Measurements from ENCODE around the gene MIPOL1. TPM values are rescaled to one million over a fixed set of nuclear protein-coding genes. Genes with fewer than 3 reads are reported as not detected.

MIPOL1 gene
- total RNA-seq, 1 donor from 2014 or later, result 8.9 TPM

- Histone ChIP-seq H3K9me3 (replicated peaks) (no peaks in the 10 kb centered on the region), H3K27me3 (ENCODE audit: low read depth) (no peaks in the 10 kb centered on the region), H3K27ac (replicated peaks) (no peak overlapping the region), H3K4me1 (no peaks in the 10 kb centered on the region), H3K4me3 (no peak overlapping the region), H3K36me3 (no peaks in the 10 kb centered on the region)
- no peak for TF ChIP-seq CTCF (IDR thresholded peaks at IDR 0.05; ENCODE audit: borderline replicate concordance)
- intact Hi-C loops (cut with micrococcal nuclease), result no loop called here
- DNase-seq, result no peak
Measured at GRCh38 chr14:37253905-37254304, 56.2 kb downstream of the MIPOL1 start.

GRCh38 chr14:37254411-37254947 is 56.7 kb downstream of the MIPOL1 start:
- Histone ChIP-seq H3K27ac (replicated peaks) (no peak overlapping the region), H3K4me3 (no peak overlapping the region), H3K27me3 (ENCODE audit: low read depth) (no peaks in the 10 kb centered on the region), H3K36me3 (no peaks in the 10 kb centered on the region), H3K4me1 (no peaks in the 10 kb centered on the region), H3K9me3 (replicated peaks) (no peaks in the 10 kb centered on the region)
- intact Hi-C loops (cut with micrococcal nuclease), result no loop called here
- no peak for TF ChIP-seq CTCF (IDR thresholded peaks at IDR 0.05; ENCODE audit: borderline replicate concordance)
- no peak for DNase-seq

- DNase-seq, result no peak
- Histone ChIP-seq H3K27me3 (ENCODE audit: low read depth) (no peaks in the 10 kb centered on the region), H3K27ac (replicated peaks) (no peak overlapping the region), H3K4me1 (no peaks in the 10 kb centered on the region), H3K36me3 (no peaks in the 10 kb centered on the region), H3K9me3 (replicated peaks) (no peaks in the 10 kb centered on the region), H3K4me3 (no peak overlapping the region)
- TF ChIP-seq CTCF (IDR thresholded peaks at IDR 0.05; ENCODE audit: borderline replicate concordance), result no peak
- intact Hi-C loops (cut with micrococcal nuclease), result no loop called here
Measured at GRCh38 chr14:37257501-37258070, 59.8 kb downstream of the MIPOL1 start.

- no peak for DNase-seq
- no peaks in the 10 kb centered on the region for H3K4me1 ChIP-seq
- intact Hi-C loops (cut with micrococcal nuclease), result no loop called here
- H3K9me3 ChIP-seq (replicated peaks), result no peaks in the 10 kb centered on the region
- no peak overlapping the region for H3K27ac ChIP-seq (replicated peaks)
- no peaks in the 10 kb centered on the region for H3K36me3 ChIP-seq
- no peak for TF ChIP-seq CTCF (IDR thresholded peaks at IDR 0.05; ENCODE audit: borderline replicate concordance)
- no peak overlapping the region for H3K4me3 ChIP-seq
- H3K27me3 ChIP-seq (ENCODE audit: low read depth), result no peaks in the 10 kb centered on the region
Measured at GRCh38 chr14:37262649-37263048, 64.9 kb downstream of the MIPOL1 start.

GRCh38 chr14:37263656-37264236 is 66.0 kb downstream of the MIPOL1 start:
- no peak for TF ChIP-seq CTCF (IDR thresholded peaks at IDR 0.05; ENCODE audit: borderline replicate concordance)
- H3K27ac ChIP-seq (replicated peaks), result no peak overlapping the region
- DNase-seq, result no peak
- H3K9me3 ChIP-seq (replicated peaks), result no peaks in the 10 kb centered on the region
- H3K36me3 ChIP-seq, result no peaks in the 10 kb centered on the region
- no peaks in the 10 kb centered on the region for H3K27me3 ChIP-seq (ENCODE audit: low read depth)
- intact Hi-C loops (cut with micrococcal nuclease), result no loop called here
- H3K4me1 ChIP-seq, result no peaks in the 10 kb centered on the region
- no peak overlapping the region for H3K4me3 ChIP-seq
